ENCODE data around the gene SLC37A2.

The SLC37A2 gene

DNA sequence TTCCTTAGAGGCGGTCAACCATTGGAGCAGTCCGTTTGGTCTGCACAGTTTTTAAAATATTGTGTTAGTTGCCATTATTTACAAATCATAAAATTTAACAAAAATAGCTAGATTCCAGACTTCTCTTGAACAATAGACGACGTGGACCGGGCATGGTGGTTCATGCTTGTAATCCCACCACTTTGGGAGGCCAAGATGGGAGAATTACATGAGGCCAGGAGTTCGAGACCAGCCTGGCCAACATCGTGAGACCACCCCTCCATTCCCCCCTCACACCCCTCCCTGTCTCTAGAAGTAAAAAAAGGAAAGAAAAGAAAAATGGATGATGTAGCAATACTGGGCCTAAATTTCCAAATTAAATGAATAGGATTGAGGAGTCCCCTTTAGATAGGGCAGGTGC, 965 bp downstream of the SLC37A2 start:
- Histone ChIP-seq H3K4me3 (ENCODE audit: low read length) (no peak overlapping the region), H3K4me2 (ENCODE audit: low read length) (no peak overlapping the region), H3K79me2 (ENCODE audit: control insufficient read depth, low read length) (no peaks in the 10 kb centered on the region), H3K9me3 (ENCODE audit: control insufficient read depth, insufficient read depth, low read length) (no peaks in the 10 kb centered on the region), H4K20me1 (ENCODE audit: control insufficient read depth, insufficient read depth, low read depth, low read length) (no peaks in the 10 kb centered on the region), H3K27ac (ENCODE audit: low read depth, low read length) (no peak overlapping the region), H3K9me2 (replicated peaks; ENCODE audit: control insufficient read depth, low read length) (no peaks in the 10 kb centered on the region), H3K36me3 (ENCODE audit: control insufficient read depth, low read length) (no peaks in the 10 kb centered on the region), H3F3A (ENCODE audit: control insufficient read depth, insufficient read depth) (no peaks in the 10 kb centered on the region), H3K4me1 (ENCODE audit: control insufficient read depth, low read length) (peaks cover 9% of the 10 kb centered on the region), H3K27me3 (ENCODE audit: control insufficient read depth, low read length) (peaks cover 47% of the 10 kb centered on the region)
- TF ChIP-seq EZH2phosphoT487 (IDR thresholded peaks at IDR 0.05; ENCODE audit: borderline replicate concordance, low read length), result no peak
- TF ChIP-seq, protein P1, sequence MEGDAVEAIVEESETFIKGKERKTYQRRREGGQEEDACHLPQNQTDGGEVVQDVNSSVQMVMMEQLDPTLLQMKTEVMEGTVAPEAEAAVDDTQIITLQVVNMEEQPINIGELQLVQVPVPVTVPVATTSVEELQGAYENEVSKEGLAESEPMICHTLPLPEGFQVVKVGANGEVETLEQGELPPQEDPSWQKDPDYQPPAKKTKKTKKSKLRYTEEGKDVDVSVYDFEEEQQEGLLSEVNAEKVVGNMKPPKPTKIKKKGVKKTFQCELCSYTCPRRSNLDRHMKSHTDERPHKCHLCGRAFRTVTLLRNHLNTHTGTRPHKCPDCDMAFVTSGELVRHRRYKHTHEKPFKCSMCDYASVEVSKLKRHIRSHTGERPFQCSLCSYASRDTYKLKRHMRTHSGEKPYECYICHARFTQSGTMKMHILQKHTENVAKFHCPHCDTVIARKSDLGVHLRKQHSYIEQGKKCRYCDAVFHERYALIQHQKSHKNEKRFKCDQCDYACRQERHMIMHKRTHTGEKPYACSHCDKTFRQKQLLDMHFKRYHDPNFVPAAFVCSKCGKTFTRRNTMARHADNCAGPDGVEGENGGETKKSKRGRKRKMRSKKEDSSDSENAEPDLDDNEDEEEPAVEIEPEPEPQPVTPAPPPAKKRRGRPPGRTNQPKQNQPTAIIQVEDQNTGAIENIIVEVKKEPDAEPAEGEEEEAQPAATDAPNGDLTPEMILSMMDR (IDR thresholded peaks at IDR 0.05; ENCODE audit: low read depth, low read length, poor library complexity, severe bottlenecking), result no peak

DNA sequence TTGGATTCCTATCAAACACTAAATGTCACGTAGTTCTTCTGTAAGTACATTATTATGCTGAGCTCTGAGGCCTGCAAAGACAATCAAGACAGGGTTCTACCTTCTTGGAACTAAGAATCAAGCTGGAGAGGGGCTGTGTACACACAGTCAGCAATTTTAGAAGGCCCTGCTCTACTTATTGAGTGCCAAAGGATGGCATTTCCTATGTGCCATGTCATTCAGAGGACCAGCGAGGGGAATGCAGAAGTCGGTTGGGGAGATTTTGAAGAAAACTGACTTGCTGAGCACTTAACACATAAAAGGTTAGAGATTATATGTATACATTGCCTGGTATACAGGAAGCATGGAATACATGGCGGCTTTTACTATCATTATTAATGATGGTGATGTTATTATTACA, 5.3 kb downstream of the SLC37A2 start:
- TF ChIP-seq, protein P1 (IDR thresholded peaks at IDR 0.05; ENCODE audit: low read depth, low read length, poor library complexity, severe bottlenecking), result no peak
- TF ChIP-seq EZH2phosphoT487 (IDR thresholded peaks at IDR 0.05; ENCODE audit: borderline replicate concordance, low read length), result no peak
- Histone ChIP-seq H3K27ac (ENCODE audit: low read depth, low read length) (no peak overlapping the region), H3K9me3 (ENCODE audit: control insufficient read depth, insufficient read depth, low read length) (no peaks in the 10 kb centered on the region), H3K79me2 (ENCODE audit: control insufficient read depth, low read length) (no peaks in the 10 kb centered on the region), H3K9me2 (replicated peaks; ENCODE audit: control insufficient read depth, low read length) (no peaks in the 10 kb centered on the region), H3K27me3 (ENCODE audit: control insufficient read depth, low read length) (peaks cover 17% of the 10 kb centered on the region), H3K4me2 (ENCODE audit: low read length) (no peak overlapping the region), H3K36me3 (ENCODE audit: control insufficient read depth, low read length) (no peaks in the 10 kb centered on the region), H3K4me1 (ENCODE audit: control insufficient read depth, low read length) (peaks cover 40% of the 10 kb centered on the region), H3K4me3 (ENCODE audit: low read length) (no peak overlapping the region), H3F3A (ENCODE audit: control insufficient read depth, insufficient read depth) (no peaks in the 10 kb centered on the region), H4K20me1 (ENCODE audit: control insufficient read depth, insufficient read depth, low read depth, low read length) (no peaks in the 10 kb centered on the region)

DNA sequence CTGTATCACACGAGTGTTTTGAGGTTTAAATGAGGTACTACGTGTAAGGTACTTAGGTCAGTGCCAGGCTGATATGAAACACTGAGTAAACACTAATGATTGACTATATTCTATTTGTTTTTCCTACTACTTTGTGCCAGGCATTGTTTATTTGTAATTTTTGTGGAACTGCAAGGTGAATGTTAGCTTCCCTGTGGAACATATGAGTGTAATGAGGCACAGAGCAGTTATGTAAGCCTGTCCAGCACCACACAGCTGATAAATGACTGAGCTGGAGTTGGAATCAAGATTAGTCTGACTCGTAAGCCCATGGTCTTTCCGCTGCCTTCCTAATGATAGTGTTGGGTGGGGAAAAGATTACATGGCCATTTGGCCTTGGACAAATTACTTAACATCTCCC, 5.9 kb downstream of the SLC37A2 start:
- no peaks in the 10 kb centered on the region for H3F3A ChIP-seq (ENCODE audit: control insufficient read depth, insufficient read depth)
- H3K9me2 ChIP-seq (replicated peaks; ENCODE audit: control insufficient read depth, low read length), result no peaks in the 10 kb centered on the region
- H3K4me3 ChIP-seq (ENCODE audit: low read length), result no peak overlapping the region
- H3K79me2 ChIP-seq (ENCODE audit: control insufficient read depth, low read length), result no peaks in the 10 kb centered on the region
- TF ChIP-seq, protein P1 (IDR thresholded peaks at IDR 0.05; ENCODE audit: low read depth, low read length, poor library complexity, severe bottlenecking), result no peak
- TF ChIP-seq EZH2phosphoT487 (IDR thresholded peaks at IDR 0.05; ENCODE audit: borderline replicate concordance, low read length), result no peak
- H3K27ac ChIP-seq (ENCODE audit: low read depth, low read length), result no peak overlapping the region
- peaks cover 41% of the 10 kb centered on the region for H3K4me1 ChIP-seq (ENCODE audit: control insufficient read depth, low read length)
- peaks cover 10% of the 10 kb centered on the region for H3K27me3 ChIP-seq (ENCODE audit: control insufficient read depth, low read length)
- no peaks in the 10 kb centered on the region for H3K9me3 ChIP-seq (ENCODE audit: control insufficient read depth, insufficient read depth, low read length)
- no peaks in the 10 kb centered on the region for H3K36me3 ChIP-seq (ENCODE audit: control insufficient read depth, low read length)
- H3K4me2 ChIP-seq (ENCODE audit: low read length), result no peak overlapping the region
- H4K20me1 ChIP-seq (ENCODE audit: control insufficient read depth, insufficient read depth, low read depth, low read length), result no peaks in the 10 kb centered on the region

DNA sequence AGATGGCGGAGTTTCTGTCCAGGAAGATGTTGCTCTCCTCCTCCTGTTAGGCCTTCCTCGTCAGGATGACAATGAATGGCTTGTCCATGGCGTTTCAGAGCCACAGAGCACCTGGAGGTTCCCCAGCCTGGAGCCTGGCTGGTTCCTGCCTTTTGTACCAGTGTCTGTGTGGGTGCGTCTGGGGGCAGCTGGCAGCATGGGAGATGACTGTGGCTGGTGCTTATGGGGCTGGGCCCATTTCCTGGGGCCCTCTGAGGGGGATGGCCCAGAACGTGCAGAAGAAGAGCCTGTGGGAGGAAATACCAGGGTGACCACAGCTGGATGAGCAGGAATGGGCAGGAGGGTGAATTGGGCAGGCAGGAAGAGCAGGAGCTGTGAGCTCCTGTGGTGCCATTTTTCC, 6.7 kb downstream of the SLC37A2 start:
- H3K79me2 ChIP-seq (ENCODE audit: control insufficient read depth, low read length), result no peaks in the 10 kb centered on the region
- H3K4me3 ChIP-seq (ENCODE audit: low read length), result no peak overlapping the region
- TF ChIP-seq EZH2phosphoT487 (IDR thresholded peaks at IDR 0.05; ENCODE audit: borderline replicate concordance, low read length), result no peak
- TF ChIP-seq, protein P1 (IDR thresholded peaks at IDR 0.05; ENCODE audit: low read depth, low read length, poor library complexity, severe bottlenecking), result no peak
- H3K27me3 ChIP-seq (ENCODE audit: control insufficient read depth, low read length), result peaks cover 4% of the 10 kb centered on the region; the same call in 1 of the 2 replicates
- no peak overlapping the region for H3K4me2 ChIP-seq (ENCODE audit: low read length)
- no peaks in the 10 kb centered on the region for H4K20me1 ChIP-seq (ENCODE audit: control insufficient read depth, insufficient read depth, low read depth, low read length)
- no peak overlapping the region for H3K27ac ChIP-seq (ENCODE audit: low read depth, low read length)
- H3K4me1 ChIP-seq (ENCODE audit: control insufficient read depth, low read length), result peaks cover 44% of the 10 kb centered on the region
- H3F3A ChIP-seq (ENCODE audit: control insufficient read depth, insufficient read depth), result no peaks in the 10 kb centered on the region
- H3K9me3 ChIP-seq (ENCODE audit: control insufficient read depth, insufficient read depth, low read length), result no peaks in the 10 kb centered on the region
- no peaks in the 10 kb centered on the region for H3K36me3 ChIP-seq (ENCODE audit: control insufficient read depth, low read length)
- no peaks in the 10 kb centered on the region for H3K9me2 ChIP-seq (replicated peaks; ENCODE audit: control insufficient read depth, low read length)
